GM12891 (cell line): ENCODE results near the gene GTF2A2.

Experiments used
- POLR2A ChIP-seq: IDR thresholded peaks from 2 replicates; pipeline ENCODE4 v1.6.1; 2011; ENCODE audit warnings: low read depth, low read length, control low read depth
- POLR2AphosphoS5 ChIP-seq: IDR thresholded peaks from 2 replicates; pipeline ENCODE4 v1.6.1; 2011; ENCODE audit warnings: low read depth, low read length, control low read depth
- SPI1 ChIP-seq: IDR thresholded peaks from 2 replicates; pipeline ENCODE4 v1.6.1; 2011; ENCODE audit warnings: low read depth, low read length, control low read depth
- TAF1 ChIP-seq: IDR thresholded peaks from 2 replicates; pipeline ENCODE4 v1.6.1; 2011; ENCODE audit warnings: low read depth, low read length, control low read depth

DNA sequence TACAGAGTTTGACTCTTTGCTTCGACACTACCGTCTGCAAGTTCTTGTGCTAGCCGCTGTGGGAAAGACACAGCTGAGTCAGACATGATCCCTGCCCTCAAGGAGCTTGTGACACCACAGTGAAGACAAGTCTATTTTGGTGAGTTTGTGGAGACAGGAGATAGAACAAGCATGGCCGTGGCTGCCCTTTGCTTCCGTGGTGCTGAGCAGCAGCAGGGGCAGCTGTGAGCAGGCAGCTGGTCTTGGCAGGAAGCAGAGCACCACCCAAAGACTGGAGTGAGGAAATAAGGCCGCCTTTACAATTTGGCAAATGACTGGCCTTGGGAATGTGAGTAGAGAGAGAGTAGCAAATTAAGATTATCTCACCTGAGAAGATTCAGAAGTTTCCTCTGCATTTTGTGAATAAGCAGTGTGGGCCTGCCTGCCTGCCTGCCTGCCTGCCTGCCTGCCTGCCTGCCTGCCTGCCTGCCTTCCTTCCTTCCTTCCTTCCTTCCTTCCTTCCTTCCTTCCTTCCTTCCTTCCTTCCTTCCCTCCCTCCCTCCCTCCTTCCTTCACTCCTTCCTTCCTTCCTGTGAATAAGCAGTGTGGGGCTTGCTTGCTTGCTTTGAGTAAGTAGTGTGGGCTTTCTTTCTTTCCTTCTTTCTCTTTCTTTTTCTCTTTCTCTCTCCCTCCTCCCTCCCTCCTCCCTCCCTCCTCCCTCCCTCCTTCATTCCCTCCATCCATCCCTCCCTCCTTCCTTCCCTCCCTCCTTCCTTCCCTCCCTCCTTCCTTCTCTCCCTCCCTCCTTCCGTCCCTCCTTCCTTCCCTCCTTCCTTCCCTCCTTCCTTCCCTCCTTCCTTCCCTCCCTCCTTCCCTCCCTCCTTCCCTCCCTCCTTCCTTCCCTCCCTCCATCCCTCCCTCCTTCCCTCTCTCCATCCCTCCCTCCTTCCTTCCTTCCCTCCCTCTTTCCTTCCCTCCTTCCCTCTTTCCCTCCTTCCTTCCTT is 47.3 kb downstream of the GTF2A2 start:
- TF ChIP-seq POLR2A: no peak
- TF ChIP-seq TAF1: no peak
- no peak for TF ChIP-seq POLR2AphosphoS5
- TF ChIP-seq SPI1: no peak
